Measurements from ENCODE around the gene SPG11.

GRCh38 chr15:44516436-44516835 is 147.0 kb downstream of the SPG11 start:
- TF ChIP-seq ZNF414 (CRISPR knock-in tag; IDR thresholded peaks at IDR 0.05) (no peak), HNF1B (CRISPR knock-in tag; IDR thresholded peaks at IDR 0.05) (no peak), ZNF260 (CRISPR knock-in tag; IDR thresholded peaks at IDR 0.05; ENCODE audit: borderline replicate concordance, low read depth) (no peak), ZNF256 (CRISPR knock-in tag; conservative IDR thresholded peaks at IDR 0.05) (no peak), REPIN1 (CRISPR knock-in tag; IDR thresholded peaks at IDR 0.05; ENCODE audit: borderline replicate concordance, low read depth) (no peak), ELF4 (CRISPR knock-in tag; IDR thresholded peaks at IDR 0.05; ENCODE audit: borderline replicate concordance) (no peak), THAP7 (CRISPR knock-in tag; IDR thresholded peaks at IDR 0.05) (no peak), EZH2 (conservative IDR thresholded peaks at IDR 0.05; ENCODE audit: low read depth, low read length) (no peak), CTCF (CRISPR knock-in tag; IDR thresholded peaks at IDR 0.05) (no peak), ZNF317 (CRISPR knock-in tag; IDR thresholded peaks at IDR 0.05) (no peak), SIN3B (IDR thresholded peaks at IDR 0.05; ENCODE audit: low read length) (no peak), ZNF331 (CRISPR knock-in tag; IDR thresholded peaks at IDR 0.05) (no peak)
